ENCODE data around the gene KIF19. TPM values are rescaled to one million over a fixed set of nuclear protein-coding genes. Genes with fewer than 3 reads are reported as not detected.
A peak's percentile ranks its signal among the peaks of the same experiment; 100 is the strongest.

Gene KIF19
- polyA plus RNA-seq, 3 donors from 2014 or later, result 1.9 to 6.1 (median 4.1) TPM

DNA sequence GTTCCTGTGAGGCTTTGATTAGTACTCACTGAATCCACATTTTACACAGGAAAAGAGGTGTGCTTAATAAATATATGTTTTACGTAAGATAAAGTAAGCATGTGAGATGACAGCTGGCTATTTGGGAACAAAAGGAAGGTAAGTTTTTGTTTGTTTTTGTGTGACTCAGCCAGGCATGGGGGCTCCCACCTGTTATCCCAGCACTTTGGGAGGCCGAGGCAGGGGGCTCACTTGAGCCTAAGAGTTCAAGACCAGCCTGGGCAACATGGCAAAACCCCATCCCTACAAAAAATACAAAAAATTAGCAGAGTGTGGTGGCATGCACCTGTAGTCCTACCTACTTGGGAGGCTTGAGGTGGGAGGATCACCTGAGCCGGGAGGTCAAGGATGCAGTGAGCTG is 59.2 kb downstream of the KIF19 start:
- no peaks in the 10 kb centered on the region for H3K9me3 Mint-ChIP-seq
- no peaks in the 10 kb centered on the region for H3K36me3 Mint-ChIP-seq
- peaks cover 14 to 20% of the 10 kb centered on the region in 2 donors for H3K4me1 Mint-ChIP-seq
- no peak for DNase-seq
- H3K27ac Mint-ChIP-seq, result peak overlapping the region in 3 of 6 donors; percentile 9 to 55 (median 53)
- H3K4me3 Mint-ChIP-seq, result no peak overlapping the region
- H3K27me3 Mint-ChIP-seq (ENCODE audit: low read depth in 3 of 3), result peaks cover 2 to 5% (median 2%) of the 10 kb centered on the region in 3 donors

DNA sequence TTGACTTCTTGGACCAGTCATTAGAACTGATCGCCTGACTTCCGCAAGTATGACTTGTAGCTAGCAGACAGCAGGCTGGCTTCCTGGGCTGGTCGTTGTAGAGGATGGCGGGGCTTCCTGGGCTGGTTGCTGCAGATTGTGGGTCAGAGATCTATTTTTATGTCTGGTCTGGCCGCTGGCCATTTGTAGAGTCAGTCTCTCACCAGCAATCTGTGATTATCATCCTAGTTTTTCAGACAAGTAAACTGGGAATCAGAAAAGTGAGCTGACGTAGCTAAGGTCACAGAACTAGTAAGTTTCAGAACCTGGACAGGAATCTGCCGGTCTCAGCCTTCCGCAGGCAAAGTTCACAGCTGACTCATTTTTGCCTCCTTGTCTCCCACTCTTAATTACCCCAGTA is 60.4 kb downstream of the KIF19 start:
- H3K27ac Mint-ChIP-seq, result peak overlapping the region in 3 of 6 donors; percentile 7 to 77 (median 52)
- no peak overlapping the region for H3K4me3 Mint-ChIP-seq
- H3K4me1 Mint-ChIP-seq, result peaks cover 3 to 10% of the 10 kb centered on the region in 2 donors
- H3K36me3 Mint-ChIP-seq, result no peaks in the 10 kb centered on the region
- H3K27me3 Mint-ChIP-seq (ENCODE audit: low read depth in 3 of 3), result peaks cover 2 to 5% (median 4%) of the 10 kb centered on the region in 3 donors
- no peaks in the 10 kb centered on the region for H3K9me3 Mint-ChIP-seq
- no peak for DNase-seq

DNA sequence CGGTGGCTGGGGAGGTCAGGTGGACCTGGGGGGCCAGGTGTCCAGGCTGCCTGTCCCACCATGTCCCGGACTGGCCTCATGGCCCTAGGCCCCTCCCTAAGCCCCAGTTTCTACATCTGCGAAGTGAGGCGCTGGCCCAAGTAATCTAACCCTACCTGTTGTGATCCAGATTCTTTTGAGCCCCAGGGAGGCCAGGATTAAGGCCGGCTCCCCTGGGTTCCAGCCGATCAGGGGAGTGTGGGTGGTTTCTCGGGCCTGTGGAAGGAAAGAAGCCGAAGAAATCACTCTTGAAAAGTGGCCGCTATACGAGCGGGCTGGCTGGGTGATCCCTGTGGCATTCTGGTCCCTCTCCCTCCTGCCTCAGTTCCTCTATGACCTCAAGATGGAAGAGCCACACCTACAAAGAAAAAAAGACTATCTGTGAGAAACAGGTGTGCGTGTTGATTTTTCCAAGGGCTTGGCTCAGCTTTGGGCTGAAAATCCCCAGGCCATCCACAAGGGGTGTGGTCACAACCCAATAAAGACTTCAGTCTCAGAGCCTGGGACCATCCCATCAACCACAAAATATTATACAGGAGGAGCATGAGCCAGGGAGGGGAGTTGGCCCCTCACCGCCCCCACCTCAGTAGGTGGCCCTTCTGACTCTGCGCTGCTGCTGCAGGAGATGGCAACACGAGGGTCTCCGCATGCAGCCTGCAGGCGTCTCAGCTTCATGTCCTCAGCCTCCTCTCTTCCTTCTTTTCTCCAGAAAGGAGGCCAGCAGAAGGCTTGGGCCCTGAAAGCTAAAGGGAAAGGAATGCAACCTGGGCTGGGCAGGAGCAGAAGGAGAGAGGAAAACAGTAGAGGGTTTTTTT is 61.6 kb downstream of the KIF19 start:
- Mint-ChIP-seq H3K9me3 (no peaks in the 10 kb centered on the region), H3K27ac (peak overlapping the region in 1 of 6 donors; percentile 5), H3K36me3 (no peaks in the 10 kb centered on the region), H3K4me1 (peaks cover 3 to 11% of the 10 kb centered on the region in 2 donors), H3K4me3 (no peak overlapping the region), H3K27me3 (ENCODE audit: low read depth in 3 of 3) (peaks cover 3 to 6% (median 4%) of the 10 kb centered on the region in 3 donors)
- DNase-seq, result no peak

DNA sequence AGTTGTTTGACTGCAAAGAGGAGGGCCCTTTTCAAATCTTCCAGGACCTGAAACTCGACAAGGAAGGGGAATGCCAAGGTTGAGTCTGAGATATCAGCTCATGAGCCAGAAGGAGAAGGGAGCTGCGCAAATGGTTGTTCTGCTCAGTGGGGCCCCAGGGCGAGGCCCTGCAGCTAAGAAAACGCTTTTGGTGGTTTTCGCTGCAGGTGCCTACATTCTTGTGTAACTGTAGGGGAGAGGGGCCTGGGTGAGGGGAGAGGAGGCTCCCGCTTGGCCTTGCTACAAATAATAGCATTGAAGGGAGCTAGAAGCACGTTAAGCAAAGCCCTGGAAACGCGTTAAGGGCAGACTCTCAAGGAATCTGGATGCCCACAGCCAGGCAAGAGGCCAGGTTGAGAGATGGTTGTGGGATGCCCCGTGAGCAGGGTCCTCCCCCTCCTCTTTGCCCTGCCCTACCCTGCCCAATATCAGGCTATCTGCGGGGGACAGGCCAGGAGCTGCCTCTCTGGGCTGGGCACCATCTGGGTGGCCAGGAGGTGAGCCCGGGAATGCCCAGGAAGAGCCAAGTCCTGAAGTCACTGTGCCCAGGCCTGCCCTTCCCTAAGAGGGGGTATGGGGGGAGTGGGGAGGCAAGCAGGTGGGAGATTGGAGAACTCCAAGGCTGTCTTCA is 63.2 kb downstream of the KIF19 start:
- peaks cover 3 to 11% of the 10 kb centered on the region in 2 donors for H3K4me1 Mint-ChIP-seq
- no peaks in the 10 kb centered on the region for H3K9me3 Mint-ChIP-seq
- peaks cover 3 to 4% (median 4%) of the 10 kb centered on the region in 3 donors for H3K27me3 Mint-ChIP-seq (ENCODE audit: low read depth in 3 of 3)
- H3K27ac Mint-ChIP-seq, result no peak overlapping the region
- H3K36me3 Mint-ChIP-seq, result no peaks in the 10 kb centered on the region
- no peak overlapping the region for H3K4me3 Mint-ChIP-seq
- DNase-seq, result no peak

DNA sequence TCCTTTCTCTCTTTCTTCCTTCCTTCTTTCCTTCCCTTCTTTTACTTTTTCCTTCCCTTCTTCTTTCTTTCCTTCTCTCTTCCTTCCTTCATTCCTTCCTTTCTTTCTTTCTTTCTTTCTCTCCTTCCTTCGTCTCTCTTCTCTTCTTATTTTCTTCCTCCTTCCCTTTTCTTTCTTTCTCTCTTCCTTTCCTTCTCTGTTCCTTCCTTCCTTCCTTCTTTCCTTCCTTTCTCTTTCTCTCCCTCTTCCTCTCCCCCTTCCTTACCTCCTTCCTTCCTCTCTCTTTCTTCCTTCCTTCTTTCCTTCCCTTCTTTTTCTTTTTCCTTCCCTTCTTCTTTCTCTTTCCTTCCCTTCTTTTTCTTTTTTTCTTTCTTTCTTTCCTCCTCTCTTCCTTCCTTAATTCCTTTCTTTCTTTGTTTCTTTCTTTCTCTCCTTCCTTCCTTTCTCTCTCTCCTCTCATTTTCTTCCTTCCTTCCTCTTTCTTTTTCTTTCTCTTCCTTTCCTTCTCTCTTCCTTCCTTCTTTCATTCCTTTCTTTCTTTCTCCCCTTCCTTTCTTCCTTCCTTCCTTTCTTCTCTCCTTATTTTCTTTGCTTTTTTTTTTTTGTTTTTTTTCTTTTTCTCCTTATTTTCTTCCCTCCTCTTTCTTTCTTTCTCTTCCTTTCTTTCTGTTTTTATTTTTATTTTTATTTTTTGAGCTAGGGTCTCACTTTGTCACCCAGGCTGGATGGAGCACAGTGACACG is 64.1 kb downstream of the KIF19 start:
- Mint-ChIP-seq H3K4me1 (peaks cover 3 to 11% of the 10 kb centered on the region in 2 donors), H3K9me3 (no peaks in the 10 kb centered on the region), H3K27ac (no peak overlapping the region), H3K27me3 (ENCODE audit: low read depth in 3 of 3) (peaks cover 1 to 4% (median 4%) of the 10 kb centered on the region in 3 donors), H3K4me3 (no peak overlapping the region), H3K36me3 (no peaks in the 10 kb centered on the region)
- no peak for DNase-seq

DNA sequence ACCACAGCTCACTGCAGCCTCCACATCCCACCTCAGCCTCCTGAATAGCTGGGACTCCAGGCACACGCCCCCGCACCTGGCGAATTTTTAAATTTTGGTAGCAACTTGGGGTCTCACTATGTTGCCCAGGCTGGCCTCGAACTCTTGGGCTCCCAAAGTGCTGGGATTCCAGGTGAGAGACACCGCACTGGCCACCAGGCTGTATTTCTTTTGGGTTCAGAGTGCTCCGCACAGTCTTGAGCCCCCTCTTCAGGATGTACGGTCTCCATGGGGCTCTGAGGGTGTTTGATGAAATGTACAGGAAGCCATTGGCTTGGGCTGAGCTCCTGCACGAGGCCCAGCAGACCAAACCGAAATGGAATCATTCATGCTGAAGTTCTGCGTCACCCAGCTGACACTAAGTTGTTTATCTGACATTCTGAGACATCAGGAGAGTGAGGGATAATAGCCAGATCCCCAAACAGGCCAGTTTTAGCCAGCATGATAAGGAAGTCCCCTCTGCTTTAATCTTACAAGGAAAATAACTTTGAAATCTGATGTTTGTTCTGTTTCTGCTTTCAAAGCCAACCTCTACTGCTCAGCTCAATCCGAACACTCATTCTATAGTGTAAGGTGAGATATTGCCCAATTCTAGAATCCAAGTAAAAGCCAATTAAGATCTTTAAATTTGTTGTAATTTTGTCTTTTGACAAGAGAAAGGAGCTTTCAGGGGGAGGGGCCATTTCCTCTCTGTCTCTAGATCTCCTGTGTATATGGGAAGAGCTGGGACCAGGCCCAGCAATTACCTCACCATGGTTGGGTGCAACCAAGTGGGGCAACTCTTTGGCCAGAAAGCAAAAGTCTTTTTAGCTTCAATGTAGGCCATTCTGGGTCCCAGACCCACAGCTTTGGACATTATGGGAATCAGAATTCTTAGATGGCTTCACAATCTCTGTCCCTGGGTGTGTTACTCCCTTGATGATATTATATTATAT is 64.9 kb downstream of the KIF19 start:
- Mint-ChIP-seq H3K36me3 (no peaks in the 10 kb centered on the region), H3K27ac (no peak overlapping the region), H3K4me3 (no peak overlapping the region), H3K27me3 (ENCODE audit: low read depth in 3 of 3) (peaks cover 1 to 3% (median 2%) of the 10 kb centered on the region in 3 donors), H3K9me3 (no peaks in the 10 kb centered on the region), H3K4me1 (peaks cover 3 to 11% of the 10 kb centered on the region in 2 donors)
- DNase-seq, result no peak

DNA sequence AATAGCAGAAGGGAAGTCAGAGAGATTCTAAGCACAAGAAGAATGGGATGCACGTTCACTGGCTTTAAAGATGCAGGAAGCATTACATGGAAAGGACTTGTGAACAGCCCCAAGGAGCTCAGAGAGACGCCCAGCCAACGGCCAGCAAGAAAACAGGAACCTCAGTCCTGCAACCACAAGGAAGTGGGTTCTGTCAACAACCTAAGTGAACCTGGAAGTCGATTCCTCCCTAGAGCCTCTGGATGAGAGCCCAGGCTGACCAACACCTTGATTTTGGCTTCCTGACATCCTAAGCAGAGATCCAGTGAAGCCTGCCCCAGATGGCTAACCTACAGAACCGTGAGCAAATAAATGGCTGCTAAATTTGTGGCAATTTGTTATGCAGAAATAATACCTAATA is 65.7 kb downstream of the KIF19 start:
- Mint-ChIP-seq H3K4me1 (peaks cover 0 to 6% of the 10 kb centered on the region in 2 donors), H3K9me3 (no peaks in the 10 kb centered on the region), H3K36me3 (no peaks in the 10 kb centered on the region), H3K27ac (no peak overlapping the region), H3K4me3 (no peak overlapping the region), H3K27me3 (ENCODE audit: low read depth in 3 of 3) (peaks cover 1 to 3% (median 2%) of the 10 kb centered on the region in 3 donors)
- DNase-seq, result no peak

DNA sequence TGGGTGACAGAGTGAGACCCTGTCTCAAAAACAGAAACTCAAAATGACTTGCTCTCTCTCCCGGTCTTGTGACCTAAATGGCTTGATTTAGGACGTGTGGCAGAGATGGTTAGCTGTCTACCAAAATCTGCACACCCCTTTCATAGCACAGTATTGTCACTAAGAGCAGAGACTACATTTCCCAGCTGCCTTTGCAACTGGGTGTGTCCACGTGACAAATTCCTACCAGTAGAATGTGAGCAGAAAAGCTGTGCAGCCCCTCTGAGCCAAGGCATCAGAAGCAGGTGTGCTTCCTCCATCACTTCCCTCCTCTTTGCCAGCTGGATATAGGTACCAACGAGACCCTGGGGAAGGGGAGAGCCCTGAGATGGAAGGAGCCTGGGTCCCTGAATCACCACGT is 66.8 kb downstream of the KIF19 start:
- Mint-ChIP-seq H3K9me3 (no peaks in the 10 kb centered on the region), H3K36me3 (no peaks in the 10 kb centered on the region), H3K4me3 (no peak overlapping the region), H3K27me3 (ENCODE audit: low read depth in 3 of 3) (peaks cover 1 to 3% (median 2%) of the 10 kb centered on the region in 3 donors), H3K27ac (no peak overlapping the region), H3K4me1 (peaks cover 0 to 6% of the 10 kb centered on the region in 2 donors)
- DNase-seq, result no peak

DNA sequence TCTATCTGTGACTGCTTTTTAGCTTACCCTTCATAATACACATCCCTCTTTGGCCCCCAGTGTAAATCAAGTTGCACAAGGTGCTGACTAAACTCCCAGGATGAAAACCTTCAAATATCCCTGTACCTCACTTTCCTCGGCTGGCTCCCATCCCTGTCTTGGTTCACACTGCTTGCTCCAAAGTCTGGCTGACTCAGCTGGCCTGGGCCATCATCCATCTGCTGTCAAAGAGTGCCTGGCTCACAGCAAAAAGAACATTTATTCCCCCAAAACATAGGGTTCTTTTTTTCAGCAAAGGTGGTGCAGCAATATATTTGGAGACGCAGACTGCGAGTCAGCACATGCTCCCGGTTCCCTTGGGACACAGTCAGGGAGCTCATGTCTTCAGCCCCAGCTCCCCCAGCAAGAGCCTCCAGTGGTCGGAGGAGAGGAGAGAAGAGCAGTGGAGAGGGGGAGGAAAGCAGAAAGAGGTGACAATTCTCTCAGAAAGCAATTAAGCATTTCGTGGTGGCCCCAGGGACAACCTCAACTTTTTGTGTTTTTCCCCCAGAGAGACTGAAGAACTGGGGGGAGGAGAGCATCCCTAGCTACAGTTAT is 67.4 kb downstream of the KIF19 start:
- H3K36me3 Mint-ChIP-seq, result no peaks in the 10 kb centered on the region
- peaks cover 1 to 3% (median 2%) of the 10 kb centered on the region in 3 donors for H3K27me3 Mint-ChIP-seq (ENCODE audit: low read depth in 3 of 3)
- H3K27ac Mint-ChIP-seq, result no peak overlapping the region
- H3K9me3 Mint-ChIP-seq, result no peaks in the 10 kb centered on the region
- DNase-seq, result no peak
- H3K4me3 Mint-ChIP-seq, result no peak overlapping the region
- peaks cover 0 to 6% of the 10 kb centered on the region in 2 donors for H3K4me1 Mint-ChIP-seq

DNA sequence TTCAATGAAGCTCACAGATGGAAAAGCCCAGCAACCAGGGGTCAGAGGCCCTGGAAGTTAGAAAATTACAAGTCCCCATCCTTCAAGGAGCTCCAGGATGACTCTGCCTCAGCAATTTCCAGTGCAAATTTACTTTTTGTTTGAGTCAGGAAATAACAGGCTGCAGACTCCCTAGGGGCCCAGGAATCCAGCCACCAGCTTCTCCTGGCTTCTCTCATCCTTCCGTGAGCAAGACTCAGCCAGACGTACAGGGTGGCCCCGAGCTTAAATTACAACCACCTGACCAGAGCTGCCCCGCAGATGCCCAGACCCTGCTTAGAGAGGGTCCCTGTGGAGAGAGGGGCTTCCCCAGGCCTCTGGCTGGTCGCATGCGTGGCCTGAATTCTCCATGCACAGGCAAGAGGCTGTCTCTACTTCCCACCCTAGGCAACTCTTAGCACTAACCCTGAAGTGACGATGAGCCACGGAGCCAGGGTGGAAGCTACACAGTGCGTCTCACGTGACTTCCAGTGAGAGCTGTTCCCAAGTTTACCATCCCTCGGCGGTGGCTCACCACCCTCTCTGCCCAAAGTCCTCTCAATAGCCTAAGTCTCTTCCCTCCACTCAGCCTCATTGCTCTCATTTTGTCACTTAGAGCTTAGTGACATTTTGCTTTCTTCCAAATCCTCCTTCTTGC is 68.4 kb downstream of the KIF19 start:
- no peak for DNase-seq
- Mint-ChIP-seq H3K9me3 (no peaks in the 10 kb centered on the region), H3K27ac (no peak overlapping the region), H3K27me3 (ENCODE audit: low read depth in 3 of 3) (peaks cover 1 to 3% (median 2%) of the 10 kb centered on the region in 3 donors), H3K4me3 (no peak overlapping the region), H3K4me1 (peaks cover 0 to 6% of the 10 kb centered on the region in 2 donors), H3K36me3 (no peaks in the 10 kb centered on the region)

DNA sequence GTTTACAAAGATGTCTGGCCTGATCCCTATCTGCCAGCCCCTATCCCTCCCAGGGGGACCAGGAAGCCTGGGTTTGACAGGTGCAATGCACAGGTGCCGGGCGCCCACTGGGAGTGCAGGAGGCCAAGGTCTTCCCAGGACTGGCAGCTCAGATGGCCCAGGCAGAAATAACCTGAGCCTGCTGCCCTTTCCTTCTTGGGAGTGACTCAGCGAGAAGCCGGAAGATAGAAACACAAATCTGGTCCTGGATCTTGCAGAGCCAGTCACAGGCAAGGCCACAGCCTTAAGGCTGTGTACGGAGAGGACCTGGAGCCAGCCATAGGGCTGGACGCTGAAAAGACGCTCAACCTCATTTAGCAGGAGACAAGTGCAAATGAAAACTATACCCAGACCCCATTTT is 69.0 kb downstream of the KIF19 start:
- Mint-ChIP-seq H3K27ac (no peak overlapping the region), H3K27me3 (ENCODE audit: low read depth in 3 of 3) (peaks cover 1 to 3% (median 2%) of the 10 kb centered on the region in 3 donors), H3K4me1 (peaks cover 0 to 6% of the 10 kb centered on the region in 2 donors), H3K36me3 (no peaks in the 10 kb centered on the region), H3K4me3 (no peak overlapping the region), H3K9me3 (no peaks in the 10 kb centered on the region)
- no peak for DNase-seq

DNA sequence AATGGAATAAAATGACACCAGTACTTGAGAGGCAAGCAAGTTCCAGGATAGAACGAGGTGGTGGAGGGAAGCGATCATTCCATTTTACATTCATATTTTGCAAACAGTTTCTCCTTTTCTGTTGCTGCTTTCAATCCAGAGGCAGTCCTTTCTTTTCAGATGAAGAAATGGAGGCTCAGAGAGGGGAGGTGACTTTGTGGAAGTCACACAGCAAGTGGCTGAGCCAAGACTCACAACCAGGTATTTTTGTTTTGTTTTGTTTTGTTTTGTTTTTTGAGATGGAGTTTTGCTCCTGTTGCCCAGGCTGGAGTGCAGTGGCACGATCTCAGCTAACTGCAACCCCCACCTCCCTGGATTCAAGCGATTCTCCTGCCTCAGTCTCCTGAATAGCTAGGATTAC is 70.5 kb downstream of the KIF19 start:
- Mint-ChIP-seq H3K27ac (no peak overlapping the region), H3K4me3 (no peak overlapping the region), H3K9me3 (no peaks in the 10 kb centered on the region), H3K4me1 (peaks cover 0 to 2% of the 10 kb centered on the region in 2 donors), H3K36me3 (no peaks in the 10 kb centered on the region), H3K27me3 (ENCODE audit: low read depth in 3 of 3) (peaks cover 0 to 3% (median 1%) of the 10 kb centered on the region in 3 donors)
- DNase-seq, result no peak
